Upper lobe of left lung (tissue), 6 donors: ENCODE data around the gene APP. TPM values are rescaled to one million over a fixed set of nuclear protein-coding genes. Genes with fewer than 3 reads are reported as not detected.

Experiments used
- ATAC-seq, 2 donors: fragments of 200-7000 bp; cut with Tn5 transposase; one replicate each; pipeline ENCODE4 v1.9.1; 2022; ENCODE audit warnings: mild to moderate bottlenecking in 2 of 2, moderate library complexity in 2 of 2; ENCODE audit not compliant: low FRiP score in 2 of 2
- DNase-seq, 2 donors: peaks; one replicate each; pipeline ENCODE4 v3.0.0-alpha.2; 2019 to 2020
- H3K27ac ChIP-seq, 4 donors: fragments of 200-600 bp; sonication (generic); one replicate each; pipeline ENCODE4 v1.5.1; 2016 to 2019
- H3K27me3 ChIP-seq, 4 donors: fragments of 200-600 bp; sonication (generic); one replicate each; pipeline ENCODE4 v1.5.1; 2017 to 2019
- H3K36me3 ChIP-seq, 4 donors: fragments of 200-600 bp; sonication (generic); one replicate each; pipeline ENCODE4 v1.5.1; 2016 to 2019
- H3K4me1 ChIP-seq, 4 donors: fragments of 200-600 bp; sonication (generic); one replicate each; pipeline ENCODE4 v1.5.1; 2018 to 2019
- H3K4me3 ChIP-seq, 4 donors: fragments of 200-600 bp; sonication (generic); one replicate each; pipeline ENCODE4 v1.5.1; 2017 to 2019; ENCODE audit warnings: mild to moderate bottlenecking in 2 of 4, moderate library complexity in 1 of 4
- H3K9me3 ChIP-seq, 4 donors: fragments of 200-600 bp; sonication (generic); one replicate each; pipeline ENCODE4 v1.5.1; 2018 to 2019
- EP300 ChIP-seq, 4 donors: sonication (generic); formaldehyde crosslinking; IDR thresholded peaks; one replicate each; pipeline ENCODE4 v1.5.1; 2017; ENCODE audit warnings: antibody characterized with exemption in 4 of 4, control low read depth in 2 of 4
- POLR2A ChIP-seq, 4 donors: fragments of 450-650 bp; IDR thresholded peaks; one replicate each; pipeline ENCODE4 v1.5.1; 2016 to 2017; ENCODE audit warnings: antibody characterized with exemption in 4 of 4, mild to moderate bottlenecking in 2 of 4
- POLR2AphosphoS5 ChIP-seq, 2 donors: sonication (generic); formaldehyde crosslinking; IDR thresholded peaks; one replicate each; pipeline ENCODE4 v1.5.1; 2017; ENCODE audit warnings: antibody characterized with exemption in 2 of 2
- WGBS, 2 donors: methylation state at CpG; one replicate each; pipeline ENCODE4 v1.1.5; 2017 to 2018; 5-methylcytosine and 5-hydroxymethylcytosine counted together
- total RNA-seq, 6 donors: library from RNA; depleted of rRNA in 4 of 6; stranded (reverse); fragments of >200 nt in 4 of 6; gene quantifications; one replicate each; pipeline versions ENCODE4 v1.1.0 to v1.2.1, GENCODE V29; 2016 to 2021
- TF ChIP-seq, protein P1 (sequence below), 6 experiments: fragments of 450-650 bp in 4 of 6; fragments of 200-600 bp in 2 of 6; sonication (generic) in 2 of 6; IDR thresholded peaks; one replicate each; pipeline ENCODE4 v1.5.1; 2016 to 2019; ENCODE audit warnings: antibody characterized with exemption in 6 of 6
- donor health status: DM: no; HTN: no; CAD: no; lungs with moderate emphysema.
- donor health status: DM: no; HTN: yes; CAD: no; lungs with severe emphysema.

APP gene
- total RNA-seq, 6 donors from 2014 or later, result 177 to 444 (median 391) TPM

GRCh38 chr21:26120828-26121227 lies 49.7 kb downstream of the APP start:
- no peak for ATAC-seq
- H3K36me3 ChIP-seq, result no peaks in the 10 kb centered on the region
- DNase-seq, result no peak
- H3K27ac ChIP-seq, result no peak overlapping the region
- no peaks in the 10 kb centered on the region for H3K27me3 ChIP-seq
- H3K4me1 ChIP-seq, result peaks cover 26 to 40% (median 39%) of the 10 kb centered on the region in 4 donors
- 47 to 79% methylated on average over 4 of the region's 4 CpGs for WGBS, 2 donors
- TF ChIP-seq EP300 (IDR thresholded peaks at IDR 0.05) (no peak), POLR2A (IDR thresholded peaks at IDR 0.05) (no peak)
- TF ChIP-seq, protein P1, sequence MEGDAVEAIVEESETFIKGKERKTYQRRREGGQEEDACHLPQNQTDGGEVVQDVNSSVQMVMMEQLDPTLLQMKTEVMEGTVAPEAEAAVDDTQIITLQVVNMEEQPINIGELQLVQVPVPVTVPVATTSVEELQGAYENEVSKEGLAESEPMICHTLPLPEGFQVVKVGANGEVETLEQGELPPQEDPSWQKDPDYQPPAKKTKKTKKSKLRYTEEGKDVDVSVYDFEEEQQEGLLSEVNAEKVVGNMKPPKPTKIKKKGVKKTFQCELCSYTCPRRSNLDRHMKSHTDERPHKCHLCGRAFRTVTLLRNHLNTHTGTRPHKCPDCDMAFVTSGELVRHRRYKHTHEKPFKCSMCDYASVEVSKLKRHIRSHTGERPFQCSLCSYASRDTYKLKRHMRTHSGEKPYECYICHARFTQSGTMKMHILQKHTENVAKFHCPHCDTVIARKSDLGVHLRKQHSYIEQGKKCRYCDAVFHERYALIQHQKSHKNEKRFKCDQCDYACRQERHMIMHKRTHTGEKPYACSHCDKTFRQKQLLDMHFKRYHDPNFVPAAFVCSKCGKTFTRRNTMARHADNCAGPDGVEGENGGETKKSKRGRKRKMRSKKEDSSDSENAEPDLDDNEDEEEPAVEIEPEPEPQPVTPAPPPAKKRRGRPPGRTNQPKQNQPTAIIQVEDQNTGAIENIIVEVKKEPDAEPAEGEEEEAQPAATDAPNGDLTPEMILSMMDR (IDR thresholded peaks at IDR 0.05), result no peak
- no peak overlapping the region for H3K4me3 ChIP-seq
- H3K9me3 ChIP-seq, result no peaks in the 10 kb centered on the region

DNA sequence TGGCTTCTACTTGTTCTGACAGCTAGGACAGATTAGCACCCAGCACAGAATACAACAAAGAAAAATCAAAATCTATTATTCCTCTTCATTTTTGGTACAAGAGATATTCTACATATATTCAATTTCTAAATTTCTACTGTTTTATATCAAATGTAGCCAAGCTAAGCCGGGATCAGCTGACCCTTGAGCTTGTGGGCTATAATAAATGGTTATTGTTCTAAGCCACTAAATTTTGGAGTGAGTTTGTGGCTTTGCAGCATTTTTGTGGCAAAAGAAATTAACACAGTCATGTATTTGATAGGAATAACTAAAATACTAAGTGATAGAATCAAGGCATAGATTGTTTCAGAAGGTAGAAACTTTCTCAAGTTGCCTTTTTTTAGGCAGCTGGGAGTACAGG lies 50.7 kb downstream of the APP start:
- 77 to 86% methylated on average over 1 of the region's 1 CpG for WGBS, 2 donors
- Histone ChIP-seq H3K27ac (no peak overlapping the region), H3K9me3 (no peaks in the 10 kb centered on the region), H3K4me1 (peaks cover 23 to 40% (median 40%) of the 10 kb centered on the region in 4 donors), H3K4me3 (no peak overlapping the region), H3K27me3 (no peaks in the 10 kb centered on the region), H3K36me3 (no peaks in the 10 kb centered on the region)
- no peak for TF ChIP-seq EP300 (IDR thresholded peaks at IDR 0.05)
- TF ChIP-seq, protein P1 (IDR thresholded peaks at IDR 0.05), result no peak
- no peak for TF ChIP-seq POLR2A (IDR thresholded peaks at IDR 0.05)
- TF ChIP-seq POLR2AphosphoS5 (IDR thresholded peaks at IDR 0.05), result no peak
- DNase-seq (no peak), ATAC-seq (no peak)

GRCh38 chr21:26118938-26119540 lies 51.5 kb downstream of the APP start:
- Histone ChIP-seq H3K36me3 (no peaks in the 10 kb centered on the region), H3K4me1 (peaks cover 15 to 36% (median 32%) of the 10 kb centered on the region in 4 donors), H3K4me3 (no peak overlapping the region), H3K27me3 (no peaks in the 10 kb centered on the region), H3K9me3 (no peaks in the 10 kb centered on the region), H3K27ac (no peak overlapping the region)
- no peak for ATAC-seq
- TF ChIP-seq, protein P1 (IDR thresholded peaks at IDR 0.05), result no peak
- TF ChIP-seq POLR2A (IDR thresholded peaks at IDR 0.05), result no peak
- no peak for TF ChIP-seq EP300 (IDR thresholded peaks at IDR 0.05)
- no peak for TF ChIP-seq POLR2AphosphoS5 (IDR thresholded peaks at IDR 0.05)
- DNase-seq, result no peak
- WGBS, 2 donors, result 76 to 78% methylated on average over 2 of the region's 2 CpGs

GRCh38 chr21:26117972-26118367 lies 52.6 kb downstream of the APP start:
- no peaks in the 10 kb centered on the region for H3K27me3 ChIP-seq
- DNase-seq (no peak), ATAC-seq (no peak)
- no peak overlapping the region for H3K27ac ChIP-seq
- no peaks in the 10 kb centered on the region for H3K36me3 ChIP-seq
- H3K4me3 ChIP-seq, result no peak overlapping the region
- 77 to 96% methylated on average over 3 of the region's 3 CpGs for WGBS, 2 donors
- peaks cover 9 to 30% (median 22%) of the 10 kb centered on the region in 4 donors for H3K4me1 ChIP-seq
- H3K9me3 ChIP-seq, result no peaks in the 10 kb centered on the region
- TF ChIP-seq EP300 (IDR thresholded peaks at IDR 0.05) (no peak), POLR2AphosphoS5 (IDR thresholded peaks at IDR 0.05) (no peak), POLR2A (IDR thresholded peaks at IDR 0.05) (no peak)
- TF ChIP-seq, protein P1 (IDR thresholded peaks at IDR 0.05), result no peak
